DND-41 (cell line): ENCODE results near the gene FSIP1.

Experiments used
- CTCF ChIP-seq: IDR thresholded peaks from 2 replicates; pipeline ENCODE4 v1.5.1; 2012; ENCODE audit warnings: borderline replicate concordance, low read length, moderate library complexity, mild to moderate bottlenecking; ENCODE audit not compliant: poor library complexity, severe bottlenecking; ENCODE audit errors: extremely low read depth
- EZH2 ChIP-seq: IDR thresholded peaks from 3 replicates; pipeline ENCODE4 v1.6.1; 2012; ENCODE audit warnings: borderline replicate concordance, low read depth, mild to moderate bottlenecking, moderate library complexity, low read length, inconsistent platforms; ENCODE audit not compliant: severe bottlenecking

- no peak for TF ChIP-seq CTCF
- no peak for TF ChIP-seq EZH2
Observed at GRCh38 chr15:39819533-39819932, 36.9 kb upstream of the FSIP1 start.
